GM04503 (cell line): ENCODE measurements around the gene CCSAP.
"Not testable (repeated sequence)": the region's sequence is repeated elsewhere in the genome, so short reads cannot be mapped to it uniquely, and the experiment has no call there.

ENCODE experiments used
- DNase-seq: peaks from one replicate; pipeline ENCODE4 v3.0.0-alpha.2; 2012; ENCODE audit warnings: low read depth

CCSAP gene

GRCh38 chr1:229342656-229343569, at the start of gene CCSAP:
Gene CCSAP (minus strand): TSS chr1:229343047. CDS start chr1:229342465, 582 bp downstream.
- DNase-seq: no peak

- no peak for DNase-seq
Measured at GRCh38 chr1:229390130-229390529, 47.3 kb upstream of the CCSAP start.

- peak; percentile 39 for DNase-seq
Measured at GRCh38 chr1:229388897-229389580, 46.2 kb upstream of the CCSAP start.

- DNase-seq: no peak
Measured at GRCh38 chr1:229385853-229386456, 43.1 kb upstream of the CCSAP start.

- DNase-seq: no peak
Measured at GRCh38 chr1:229384822-229385221, 42.0 kb upstream of the CCSAP start.

- no peak for DNase-seq
Measured at GRCh38 chr1:229383961-229384360, 41.1 kb upstream of the CCSAP start.

GRCh38 chr1:229383188-229383587, 40.3 kb upstream of the CCSAP start:
- no peak for DNase-seq

- no peak for DNase-seq
Measured at GRCh38 chr1:229381234-229381633, 38.4 kb upstream of the CCSAP start.

GRCh38 chr1:229380536-229381160, 37.8 kb upstream of the CCSAP start:
- no peak for DNase-seq

GRCh38 chr1:229379846-229380245, 37.0 kb upstream of the CCSAP start:
- DNase-seq: no peak

GRCh38 chr1:229378586-229379367, 35.9 kb upstream of the CCSAP start:
- no peak for DNase-seq

- DNase-seq: not testable (repeated sequence)
Measured at GRCh38 chr1:229378035-229378434, 35.2 kb upstream of the CCSAP start.

- no peak for DNase-seq
Measured at GRCh38 chr1:229377429-229377828, 34.6 kb upstream of the CCSAP start.

- DNase-seq: no peak
Measured at GRCh38 chr1:229376521-229376920, 33.7 kb upstream of the CCSAP start.

- DNase-seq: no peak
Measured at GRCh38 chr1:229374485-229374884, 31.6 kb upstream of the CCSAP start.

GRCh38 chr1:229373395-229373794, 30.5 kb upstream of the CCSAP start:
- no peak for DNase-seq

- DNase-seq: no peak
Measured at GRCh38 chr1:229372251-229372650, 29.4 kb upstream of the CCSAP start.

GRCh38 chr1:229371624-229372023, 28.8 kb upstream of the CCSAP start:
- no peak for DNase-seq

GRCh38 chr1:229370601-229371021, 27.8 kb upstream of the CCSAP start:
- no peak for DNase-seq

- no peak for DNase-seq
Measured at GRCh38 chr1:229368347-229368746, 25.5 kb upstream of the CCSAP start.

GRCh38 chr1:229365569-229365968, 22.7 kb upstream of the CCSAP start:
- DNase-seq: no peak
